Motor neuron (in vitro differentiated cells): ENCODE data around the gene CCDC8. TPM values are rescaled to one million over a fixed set of nuclear protein-coding genes. Genes with fewer than 3 reads are reported as not detected.

Experiments used
- ATAC-seq, 8 experiments: fragments of 200-7000 bp; cut with Tn5 transposase; replicated peaks in 6 of 8; 2 replicates each; pipeline ENCODE4 v1.8.0; 2021; ENCODE audit warnings: mild to moderate bottlenecking in 8 of 8, moderate library complexity in 8 of 8
- H3K27ac ChIP-seq, 2 donors: fragments of 250-450 bp; sonication (Bioruptor Pico); 2 replicates each; pipeline ENCODE4 v1.9.0; 2021; ENCODE audit warnings: antibody characterized with exemption in 2 of 2, mild to moderate bottlenecking in 2 of 2, moderate library complexity in 1 of 2
- H3K4me1 ChIP-seq, 2 donors: fragments of 250-450 bp; sonication (Bioruptor Pico); replicated peaks in 1 of 2; 2 replicates each; pipeline ENCODE4 v1.6.1; 2021; ENCODE audit warnings: antibody characterized with exemption in 2 of 2, mild to moderate bottlenecking in 2 of 2, moderate library complexity in 1 of 2
- H3K4me3 ChIP-seq, 5 donors: fragments of 250-450 bp; sonication (Bioruptor Pico); 2 replicates each; pipeline ENCODE4 v1.9.0; 2021; ENCODE audit warnings: antibody characterized with exemption in 5 of 5, mild to moderate bottlenecking in 5 of 5, moderate library complexity in 4 of 5
- WGBS, 10 experiments: fragments of 450-650 bp; shearing (Covaris generic); methylation state at CpG; one replicate each; pipeline ENCODE4 v1.0.0; 2022; 5-methylcytosine and 5-hydroxymethylcytosine counted together
- in situ Hi-C, 9 experiments: fragments of 400-800 bp; cut with MboI; loops; one replicate each; pipeline ENCODE4 v1.15.0; 2021; ENCODE audit warnings: low sequenced_read_pairs in 9 of 9, low pct_unique_long_range_greater_than_20kb in 2 of 9; ENCODE audit not compliant: unreplicated experiment in 9 of 9
- total RNA-seq, 8 experiments: library from RNA; unstranded; fragments of 300-600 nt; gene quantifications; 2 replicates each; pipeline versions ENCODE4 v1.2.3 to v1.2.4, GENCODE V29; 2022

CCDC8 gene
- total RNA-seq, 8 experiments from 2014 or later = 0.92 to 30.9 (median 11.8) TPM

GRCh38 chr19:46372901-46373490 is 40.4 kb downstream of the CCDC8 start:
- H3K27ac ChIP-seq = no peak overlapping the region
- 0 to 80% (median 68%) methylated on average over 1 to 5 of the region's 11 CpGs; no CpG with 5 or more reads in 6 of the 10 experiments for WGBS, 10 experiments
- H3K4me1 ChIP-seq = peaks cover 0 to 5% of the 10 kb centered on the region in 2 donors
- in situ Hi-C loops = no loop called here
- H3K4me3 ChIP-seq = no peak overlapping the region
- peak; percentile 13 to 43 (median 33) for ATAC-seq

GRCh38 chr19:46371371-46371901 is 41.9 kb downstream of the CCDC8 start:
- ATAC-seq = no peak
- 80 to 100% (median 88%) methylated on average over 1 to 9 of the region's 10 CpGs; no CpG with 5 or more reads in 5 of the 10 experiments for WGBS, 10 experiments
- no peak overlapping the region for H3K4me3 ChIP-seq
- in situ Hi-C loops = no loop called here
- H3K4me1 ChIP-seq = peaks cover 0 to 5% of the 10 kb centered on the region in 2 donors
- H3K27ac ChIP-seq = no peak overlapping the region

GRCh38 chr19:46369817-46370216 is 43.5 kb downstream of the CCDC8 start:
- H3K27ac ChIP-seq = no peak overlapping the region
- WGBS, 10 experiments = 80 to 100% (median 100%) methylated on average over 1 to 6 of the region's 7 CpGs; no CpG with 5 or more reads in 2 of the 10 experiments
- no peak for ATAC-seq
- H3K4me3 ChIP-seq = no peak overlapping the region
- in situ Hi-C loops = no loop called here
- H3K4me1 ChIP-seq = peaks cover 0 to 5% of the 10 kb centered on the region in 2 donors

GRCh38 chr19:46368116-46368515 is 45.2 kb downstream of the CCDC8 start:
- no peak for ATAC-seq
- in situ Hi-C loops = no loop called here
- H3K27ac ChIP-seq = no peak overlapping the region
- 86 to 100% (median 99%) methylated on average over 1 to 5 of the region's 7 CpGs; no CpG with 5 or more reads in 2 of the 10 experiments for WGBS, 10 experiments
- H3K4me1 ChIP-seq = peaks cover 0 to 4% of the 10 kb centered on the region in 2 donors
- H3K4me3 ChIP-seq = no peak overlapping the region

DNA sequence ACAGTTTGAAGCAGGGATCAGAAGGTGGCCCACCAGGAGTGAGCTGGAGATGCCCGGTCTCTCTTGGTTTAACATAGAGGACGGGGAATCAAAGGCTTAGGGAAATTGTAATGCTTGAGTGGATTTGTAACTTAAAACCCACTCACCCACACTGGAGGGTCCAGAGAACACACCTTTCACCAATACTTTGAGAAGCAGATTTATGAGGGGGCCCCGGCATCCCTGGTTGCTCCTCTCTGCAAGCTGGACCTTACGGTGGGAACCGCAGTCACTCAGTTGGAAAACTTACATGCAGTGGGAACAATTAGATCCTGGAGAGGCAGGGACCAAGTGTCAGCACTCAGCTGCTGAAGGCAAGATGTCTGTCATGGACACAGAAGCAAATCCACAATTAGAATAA is 45.9 kb downstream of the CCDC8 start:
- WGBS, 10 experiments = 67 to 94% (median 80%) methylated on average over 1 to 3 of the region's 5 CpGs; no CpG with 5 or more reads in 5 of the 10 experiments
- ATAC-seq = no peak
- in situ Hi-C loops = no loop called here
- Histone ChIP-seq H3K4me1 (no peaks in the 10 kb centered on the region), H3K4me3 (no peak overlapping the region), H3K27ac (no peak overlapping the region)

- Histone ChIP-seq H3K27ac (no peak overlapping the region), H3K4me3 (no peak overlapping the region), H3K4me1 (no peaks in the 10 kb centered on the region)
- peak in 2 of 8 experiments; percentile 87 to 88 for ATAC-seq
- 40 to 98% (median 83%) methylated on average over 1 to 9 of the region's 9 CpGs; no CpG with 5 or more reads in 1 of the 10 experiments for WGBS, 10 experiments
- in situ Hi-C loops = no loop called here
Observed at GRCh38 chr19:46366620-46367292, 46.6 kb downstream of the CCDC8 start.

DNA sequence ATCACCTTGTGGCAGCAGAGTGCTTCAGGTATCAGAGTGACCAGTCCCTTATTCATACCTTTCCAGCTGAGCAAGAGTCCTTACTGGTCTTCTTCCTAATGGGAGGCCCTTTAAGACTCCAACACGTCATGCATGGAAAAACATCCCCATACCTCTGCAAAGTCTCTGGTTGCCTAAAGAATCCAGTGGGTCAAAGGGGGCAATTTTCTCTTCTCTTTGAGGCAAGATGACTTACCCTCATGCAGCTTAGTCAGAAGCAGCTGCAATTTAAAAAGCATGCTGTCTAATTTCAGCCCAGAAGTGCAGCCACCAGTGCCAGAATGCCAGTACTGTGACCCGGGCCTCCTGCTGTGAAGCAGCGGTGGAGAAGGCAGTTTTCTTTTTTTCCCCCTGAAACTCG is 47.8 kb downstream of the CCDC8 start:
- no peak for ATAC-seq
- H3K4me3 ChIP-seq = no peak overlapping the region
- in situ Hi-C loops = no loop called here
- H3K27ac ChIP-seq = no peak overlapping the region
- H3K4me1 ChIP-seq = no peaks in the 10 kb centered on the region
- 40 to 100% (median 63%) methylated on average over 1 to 2 of the region's 4 CpGs; no CpG with 5 or more reads in 6 of the 10 experiments for WGBS, 10 experiments

DNA sequence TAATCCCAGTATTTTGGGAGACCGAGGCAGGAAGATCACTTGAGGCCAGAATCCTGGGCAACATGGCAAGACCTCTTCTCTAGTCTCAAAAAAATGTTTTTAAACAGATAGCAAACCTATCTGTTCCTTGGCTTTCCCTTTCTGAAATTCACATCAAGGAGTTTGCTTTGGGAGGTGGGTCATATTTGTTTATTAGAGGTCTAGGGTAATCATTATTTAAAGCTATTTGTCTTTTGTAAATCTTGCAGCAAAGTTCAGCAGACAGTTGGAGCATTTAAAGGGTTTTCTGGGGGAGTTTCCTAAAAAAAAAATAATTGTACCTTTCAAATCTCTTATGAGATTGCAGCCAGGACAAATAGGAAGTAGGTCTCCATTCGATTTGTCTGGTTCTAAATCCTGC is 49.0 kb downstream of the CCDC8 start:
- Histone ChIP-seq H3K27ac (no peak overlapping the region), H3K4me3 (no peak overlapping the region), H3K4me1 (no peaks in the 10 kb centered on the region)
- no peak for ATAC-seq
- in situ Hi-C loops = no loop called here
- 73 to 100% (median 100%) methylated on average over 1 to 2 of the region's 2 CpGs; no CpG with 5 or more reads in 1 of the 10 experiments for WGBS, 10 experiments

DNA sequence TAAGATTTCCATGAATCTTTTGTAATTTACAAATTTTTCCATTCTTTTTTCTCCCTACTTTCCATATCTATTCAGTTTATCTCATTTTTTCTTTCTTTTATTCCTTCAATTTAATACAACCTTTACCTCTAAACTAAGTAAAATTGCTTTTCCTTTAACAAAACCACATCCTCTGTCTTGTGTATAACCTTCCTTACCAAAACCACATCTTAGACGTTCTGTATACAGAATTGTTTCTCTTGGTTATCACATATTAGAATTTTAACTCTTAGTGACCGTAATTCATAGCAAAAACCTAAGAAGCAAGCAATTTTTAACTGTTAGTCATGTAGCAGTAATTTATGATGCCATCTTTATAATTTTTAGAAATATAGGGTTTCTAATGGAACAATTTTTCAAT is 51.4 kb downstream of the CCDC8 start:
- 42 to 100% (median 90%) methylated on average over 1 to 2 of the region's 2 CpGs; no CpG with 5 or more reads in 1 of the 10 experiments for WGBS, 10 experiments
- no peak for ATAC-seq
- H3K4me3 ChIP-seq = no peak overlapping the region

More for the DNA sequence above, 51.4 kb downstream of the CCDC8 start:
- H3K27ac ChIP-seq = no peak overlapping the region
- in situ Hi-C loops = no loop called here
- H3K4me1 ChIP-seq = no peaks in the 10 kb centered on the region

Other genes starting within 250 kb of the CCDC8 start
- gene IGFL1, start 183.8 kb downstream of the CCDC8 start, total RNA-seq = 1 to 10 TPM in 1 of 8 experiments, not detected in 7; 1.8 TPM
- 1 to 10 TPM in 6 of 8 experiments, under 1 TPM in 2; 0.36 to 7.9 (median 2.8) TPM for gene HIF3A, start 116.5 kb downstream of the CCDC8 start, total RNA-seq
- 10 to 100 TPM; 43.1 to 96.8 (median 69.2) TPM for gene PPP5C, start 66.5 kb downstream of the CCDC8 start, total RNA-seq
- 10 to 100 TPM in 5 of 8 experiments, under 1 TPM in 2, not detected in 1; 0.31 to 38.1 (median 22.2) TPM for gene PNMA8C, start 15.4 kb upstream of the CCDC8 start, total RNA-seq
- gene PNMA8A, start 58.0 kb upstream of the CCDC8 start, total RNA-seq = 10 to 100 TPM in 7 of 8 experiments, 1 to 10 TPM in 1; 1.3 to 75.6 (median 46.4) TPM
- 1 to 10 TPM in 5 of 8 experiments, under 1 TPM in 3; 0.09 to 7.7 (median 4.4) TPM for gene PNMA8B, start 82.3 kb upstream of the CCDC8 start, total RNA-seq
- gene CALM3, start 187.8 kb upstream of the CCDC8 start, total RNA-seq = 100 to 1,000 TPM; 107 to 350 (median 224) TPM
- 1 to 10 TPM in 1 of 8 experiments, under 1 TPM in 6, not detected in 1; 0.27 to 1.7 (median 0.51) TPM for gene PTGIR, start 211.5 kb upstream of the CCDC8 start, total RNA-seq
- gene GNG8, start 222.6 kb upstream of the CCDC8 start, total RNA-seq = not detected
- gene DACT3, start 247.6 kb upstream of the CCDC8 start, total RNA-seq = 10 to 100 TPM in 4 of 8 experiments, 1 to 10 TPM in 4; 1.9 to 16.3 (median 10.4) TPM